ENCODE measurements around the gene GCSAM. TPM values are rescaled to one million over a fixed set of nuclear protein-coding genes. Genes with fewer than 3 reads are reported as not detected.

GCSAM gene, protein sequence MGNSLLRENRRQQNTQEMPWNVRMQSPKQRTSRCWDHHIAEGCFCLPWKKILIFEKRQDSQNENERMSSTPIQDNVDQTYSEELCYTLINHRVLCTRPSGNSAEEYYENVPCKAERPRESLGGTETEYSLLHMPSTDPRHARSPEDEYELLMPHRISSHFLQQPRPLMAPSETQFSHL
- total RNA-seq (1.7 TPM), polyA plus RNA-seq (0.43 TPM)

DNA sequence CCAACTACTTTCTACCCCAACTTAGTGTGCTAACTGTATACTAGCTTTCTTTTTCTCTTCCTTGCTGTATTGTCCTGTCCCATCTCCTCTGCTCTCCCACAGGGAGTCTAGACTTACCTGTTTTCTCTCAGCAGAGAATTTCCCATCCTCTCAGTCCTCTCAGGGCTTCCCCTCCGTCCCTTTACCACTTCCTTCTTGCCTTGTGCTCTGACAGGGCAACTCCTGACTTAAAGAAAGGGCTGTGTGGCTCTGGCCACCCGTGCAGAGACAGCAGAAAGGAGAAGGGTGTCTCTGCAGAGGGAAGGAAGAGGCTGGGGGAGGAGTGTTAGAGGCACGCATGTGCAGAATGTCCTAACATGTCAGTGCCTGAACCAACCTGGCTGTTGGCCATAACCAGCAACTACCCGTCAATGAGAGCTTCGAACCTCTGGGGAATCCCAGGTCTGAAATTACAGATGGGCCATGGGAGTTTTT is at the start of gene GCSAM:
GCSAM (minus strand) TSS at position 274 of the 474 bp plus-strand sequence; CDS start at position 146, 128 bp downstream.
- Histone ChIP-seq H3K36me3 (ENCODE audit: insufficient read depth) (peaks cover 2% of the 10 kb centered on the region), H3K27ac (ENCODE audit: low read depth) (no peak within 1 kb of the TSS), H3K4me3 (ENCODE audit: low read depth, low read length) (no peak within 1 kb of the TSS), H3K4me1 (ENCODE audit: insufficient read depth) (no peaks in the 10 kb centered on the region)
- no peak for DNase-seq (ENCODE audit: extremely low spot score)
- WGBS, result 44% methylated on average over 5 of the region's 5 CpGs

GRCh38 chr3:112175646-112176045 is 42.6 kb upstream of the GCSAM start:
- DNase-seq (ENCODE audit: extremely low spot score), result no peak
- H3K27ac ChIP-seq (ENCODE audit: low read depth), result no peak overlapping the region
- no peak overlapping the region for H3K4me3 ChIP-seq (ENCODE audit: low read depth, low read length)
- no peaks in the 10 kb centered on the region for H3K36me3 ChIP-seq (ENCODE audit: insufficient read depth)
- H3K4me1 ChIP-seq (ENCODE audit: insufficient read depth), result no peaks in the 10 kb centered on the region
- 88% methylated on average over 6 of the region's 6 CpGs for WGBS

DNA sequence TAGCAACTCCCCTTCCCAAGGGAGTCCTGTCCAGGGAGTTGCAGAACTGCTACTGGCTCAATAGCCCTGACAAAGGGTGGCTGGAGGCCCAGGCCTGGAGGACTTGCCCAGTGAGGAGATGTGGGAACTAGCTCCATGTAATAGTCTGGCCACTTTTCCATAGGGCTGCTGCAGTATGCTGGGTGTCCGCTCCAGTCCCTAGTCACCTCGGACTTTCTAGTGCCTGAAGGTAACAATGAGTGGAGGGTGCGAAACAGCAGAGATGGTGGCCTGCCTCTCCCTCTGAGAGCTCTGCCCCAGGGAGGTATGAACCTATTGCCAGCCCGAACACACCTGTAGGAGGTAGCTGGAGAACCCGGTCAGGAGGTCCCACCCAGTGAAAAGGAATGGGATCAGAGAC is 42.0 kb upstream of the GCSAM start:
- Histone ChIP-seq H3K27ac (ENCODE audit: low read depth) (no peak overlapping the region), H3K4me3 (ENCODE audit: low read depth, low read length) (no peak overlapping the region), H3K36me3 (ENCODE audit: insufficient read depth) (no peaks in the 10 kb centered on the region), H3K4me1 (ENCODE audit: insufficient read depth) (no peaks in the 10 kb centered on the region)
- DNase-seq (ENCODE audit: extremely low spot score), result no peak
- 93% methylated on average over 5 of the region's 5 CpGs for WGBS

DNA sequence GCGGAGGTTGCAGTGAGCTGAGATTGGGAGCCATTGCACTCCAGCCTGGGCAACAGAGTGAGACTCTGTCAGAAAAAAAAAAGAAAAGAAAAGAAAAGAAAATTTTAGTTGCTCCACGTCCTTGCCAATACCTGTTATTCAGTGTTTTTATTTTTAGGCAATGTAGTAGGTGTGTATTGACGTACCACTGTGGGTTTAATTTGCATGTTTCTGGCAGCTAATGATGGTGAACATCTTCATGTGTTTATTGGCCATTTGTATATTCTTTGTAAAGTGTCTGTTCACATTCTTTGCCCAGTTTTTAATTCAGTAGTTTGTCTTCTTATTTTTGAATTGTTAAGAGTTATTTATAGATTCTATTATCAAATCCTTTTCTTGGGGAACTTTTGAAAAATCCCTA is 38.1 kb upstream of the GCSAM start:
- H3K4me3 ChIP-seq (ENCODE audit: low read depth, low read length), result no peak overlapping the region
- H3K4me1 ChIP-seq (ENCODE audit: insufficient read depth), result no peaks in the 10 kb centered on the region
- H3K27ac ChIP-seq (ENCODE audit: low read depth), result no peak overlapping the region
- WGBS, result 89% methylated on average over 3 of the region's 3 CpGs
- no peak for DNase-seq (ENCODE audit: extremely low spot score)
- no peaks in the 10 kb centered on the region for H3K36me3 ChIP-seq (ENCODE audit: insufficient read depth)

GRCh38 chr3:112170046-112170445 is 37.0 kb upstream of the GCSAM start:
- WGBS, result 87% methylated on average over 2 of the region's 2 CpGs

GRCh38 chr3:112167758-112168157 is 34.7 kb upstream of the GCSAM start:
- whole genome bisulfite sequencing, result 81% methylated on average over 2 of the region's 2 CpGs
- H3K36me3 ChIP-seq (ENCODE audit: insufficient read depth), result no peaks in the 10 kb centered on the region
- no peak overlapping the region for H3K27ac ChIP-seq (ENCODE audit: low read depth)
- DNase-seq (ENCODE audit: extremely low spot score), result no peak
- no peaks in the 10 kb centered on the region for H3K4me1 ChIP-seq (ENCODE audit: insufficient read depth)
- H3K4me3 ChIP-seq (ENCODE audit: low read depth, low read length), result no peak overlapping the region

More at GRCh38 chr3:112170046-112170445, 37.0 kb upstream of the GCSAM start:
- no peaks in the 10 kb centered on the region for H3K4me1 ChIP-seq (ENCODE audit: insufficient read depth)
- no peak for DNase-seq (ENCODE audit: extremely low spot score)
- no peaks in the 10 kb centered on the region for H3K36me3 ChIP-seq (ENCODE audit: insufficient read depth)
- no peak overlapping the region for H3K27ac ChIP-seq (ENCODE audit: low read depth)
- no peak overlapping the region for H3K4me3 ChIP-seq (ENCODE audit: low read depth, low read length)

DNA sequence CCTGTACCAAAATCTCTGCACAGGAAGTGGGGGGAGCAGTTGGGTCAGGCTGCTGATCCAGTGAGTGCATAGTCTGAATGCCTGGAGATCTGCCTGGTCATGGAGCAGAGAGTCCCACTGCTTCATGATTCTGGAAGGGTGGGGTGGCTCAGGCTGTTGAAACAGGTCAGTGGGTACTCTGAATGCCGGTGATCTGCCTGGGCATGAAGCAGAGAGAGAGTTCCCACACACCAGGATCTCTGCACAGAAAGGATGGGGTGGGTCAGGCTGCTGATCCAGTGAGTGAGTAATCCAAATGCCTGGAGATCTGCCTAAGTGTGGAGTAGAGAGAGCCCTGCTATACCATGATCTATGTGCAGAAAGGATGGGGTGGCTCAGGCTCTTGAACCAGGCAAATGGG is 16.1 kb upstream of the GCSAM start:
- H3K27ac ChIP-seq (ENCODE audit: low read depth), result no peak overlapping the region
- DNase-seq (ENCODE audit: extremely low spot score), result no peak
- no peak overlapping the region for H3K4me3 ChIP-seq (ENCODE audit: low read depth, low read length)
- no peaks in the 10 kb centered on the region for H3K4me1 ChIP-seq (ENCODE audit: insufficient read depth)
- 84% methylated on average over 1 of the region's 1 CpG for WGBS
- peaks cover 1% of the 10 kb centered on the region for H3K36me3 ChIP-seq (ENCODE audit: insufficient read depth)

DNA sequence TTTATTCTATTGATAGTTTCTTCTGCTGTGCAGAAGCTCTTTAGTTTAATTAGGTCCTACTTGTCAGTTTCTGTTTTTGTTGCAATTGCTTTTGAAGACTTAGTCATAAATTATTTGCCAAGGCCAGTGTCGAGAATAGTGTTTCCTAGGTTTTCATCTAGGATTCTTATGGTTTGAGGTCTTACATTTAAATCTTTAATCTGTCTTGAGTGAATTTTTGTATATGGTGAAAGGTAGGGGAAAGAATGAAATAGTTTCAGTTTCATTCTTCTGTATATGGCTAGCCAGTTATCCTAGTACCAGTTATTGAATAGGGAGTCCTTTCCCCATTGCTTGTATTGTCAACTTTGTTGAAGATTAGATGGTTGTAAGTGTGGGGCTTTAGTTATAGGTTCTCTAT is 10.6 kb upstream of the GCSAM start:
- H3K27ac ChIP-seq (ENCODE audit: low read depth), result no peak overlapping the region
- H3K4me1 ChIP-seq (ENCODE audit: insufficient read depth), result no peaks in the 10 kb centered on the region
- no peak for DNase-seq (ENCODE audit: extremely low spot score)
- no peak overlapping the region for H3K4me3 ChIP-seq (ENCODE audit: low read depth, low read length)
- no peaks in the 10 kb centered on the region for H3K36me3 ChIP-seq (ENCODE audit: insufficient read depth)
- 81% methylated on average over 1 of the region's 1 CpG for WGBS

DNA sequence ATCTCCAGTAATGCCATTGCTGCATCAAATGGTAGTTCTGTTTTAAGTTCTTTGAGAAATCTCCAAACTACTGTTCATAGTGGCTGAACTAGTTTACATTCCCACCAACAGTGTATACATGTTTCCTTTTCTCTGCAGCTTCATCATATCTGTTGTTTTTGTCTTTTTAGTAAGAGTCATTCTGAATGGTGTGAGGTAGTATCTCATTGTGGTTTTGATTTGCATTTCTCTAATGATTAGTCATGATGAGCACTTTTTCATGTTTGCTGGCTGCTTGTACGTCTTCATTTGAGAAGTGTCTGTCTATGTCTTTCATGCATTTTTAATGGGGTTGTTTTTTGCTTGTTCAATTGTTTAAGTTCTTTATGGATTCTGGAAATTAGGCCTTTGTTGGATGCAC is 10.2 kb upstream of the GCSAM start:
- Histone ChIP-seq H3K27ac (ENCODE audit: low read depth) (no peak overlapping the region), H3K4me1 (ENCODE audit: insufficient read depth) (no peaks in the 10 kb centered on the region), H3K36me3 (ENCODE audit: insufficient read depth) (no peaks in the 10 kb centered on the region), H3K4me3 (ENCODE audit: low read depth, low read length) (no peak overlapping the region)
- 92% methylated on average over 1 of the region's 1 CpG for WGBS
- no peak for DNase-seq (ENCODE audit: extremely low spot score)

DNA sequence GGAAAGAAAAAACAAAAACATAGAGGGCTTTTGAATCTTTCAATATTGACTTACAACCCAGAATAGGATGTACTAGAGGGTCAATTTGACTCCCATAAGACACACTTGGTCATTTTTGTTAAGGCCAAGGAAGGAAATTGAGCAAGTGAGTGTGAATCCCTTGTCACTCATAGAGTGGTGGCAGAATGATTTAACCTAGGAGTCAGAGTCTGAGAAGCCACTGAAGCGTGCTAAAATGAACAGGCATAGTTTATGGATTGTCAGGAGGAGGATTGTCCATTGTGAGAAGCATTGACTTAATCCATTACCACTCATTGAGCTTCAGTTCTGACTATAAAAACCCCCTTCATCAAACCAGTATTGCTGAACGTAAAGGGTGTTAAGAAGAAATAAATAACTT is 8.2 kb upstream of the GCSAM start:
- WGBS, result 70% methylated on average over 2 of the region's 2 CpGs
- H3K27ac ChIP-seq (ENCODE audit: low read depth), result no peak overlapping the region
- no peak overlapping the region for H3K4me3 ChIP-seq (ENCODE audit: low read depth, low read length)

GRCh38 chr3:112140584-112140983 is 7.5 kb upstream of the GCSAM start:
- no peaks in the 10 kb centered on the region for H3K4me1 ChIP-seq (ENCODE audit: insufficient read depth)
- no peak overlapping the region for H3K4me3 ChIP-seq (ENCODE audit: low read depth, low read length)
- no peak for DNase-seq (ENCODE audit: extremely low spot score)
- no peak overlapping the region for H3K27ac ChIP-seq (ENCODE audit: low read depth)
- 86% methylated on average over 1 of the region's 1 CpG for WGBS
- H3K36me3 ChIP-seq (ENCODE audit: insufficient read depth), result no peaks in the 10 kb centered on the region

More for the DNA sequence above, 8.2 kb upstream of the GCSAM start:
- Histone ChIP-seq H3K36me3 (ENCODE audit: insufficient read depth) (no peaks in the 10 kb centered on the region), H3K4me1 (ENCODE audit: insufficient read depth) (no peaks in the 10 kb centered on the region)
- no peak for DNase-seq (ENCODE audit: extremely low spot score)

GRCh38 chr3:112138219-112138969 is 5.3 kb upstream of the GCSAM start:
- no peak overlapping the region for H3K4me3 ChIP-seq (ENCODE audit: low read depth, low read length)
- H3K27ac ChIP-seq (ENCODE audit: low read depth), result no peak overlapping the region
- WGBS, result 21% methylated on average over 1 of the region's 1 CpG
- no peaks in the 10 kb centered on the region for H3K4me1 ChIP-seq (ENCODE audit: insufficient read depth)
- no peaks in the 10 kb centered on the region for H3K36me3 ChIP-seq (ENCODE audit: insufficient read depth)
- DNase-seq (ENCODE audit: extremely low spot score), result no peak

- WGBS, result 50% methylated on average over 4 of the region's 4 CpGs
- Histone ChIP-seq H3K4me1 (ENCODE audit: insufficient read depth) (no peaks in the 10 kb centered on the region), H3K36me3 (ENCODE audit: insufficient read depth) (no peaks in the 10 kb centered on the region), H3K27ac (ENCODE audit: low read depth) (no peak overlapping the region), H3K4me3 (ENCODE audit: low read depth, low read length) (no peak overlapping the region)
- no peak for DNase-seq (ENCODE audit: extremely low spot score)
Observed at GRCh38 chr3:112137781-112138180, 4.7 kb upstream of the GCSAM start.

GRCh38 chr3:112136959-112137693 is 4.1 kb upstream of the GCSAM start:
- Histone ChIP-seq H3K36me3 (ENCODE audit: insufficient read depth) (no peaks in the 10 kb centered on the region), H3K4me3 (ENCODE audit: low read depth, low read length) (no peak overlapping the region), H3K27ac (ENCODE audit: low read depth) (no peak overlapping the region), H3K4me1 (ENCODE audit: insufficient read depth) (no peaks in the 10 kb centered on the region)
- DNase-seq (ENCODE audit: extremely low spot score), result no peak
- WGBS, result 33% methylated on average over 5 of the region's 5 CpGs

Data from urinary bladder (tissue), 4 donors.